ENCODE results near the gene GUCA2B.

GUCA2B gene

DNA sequence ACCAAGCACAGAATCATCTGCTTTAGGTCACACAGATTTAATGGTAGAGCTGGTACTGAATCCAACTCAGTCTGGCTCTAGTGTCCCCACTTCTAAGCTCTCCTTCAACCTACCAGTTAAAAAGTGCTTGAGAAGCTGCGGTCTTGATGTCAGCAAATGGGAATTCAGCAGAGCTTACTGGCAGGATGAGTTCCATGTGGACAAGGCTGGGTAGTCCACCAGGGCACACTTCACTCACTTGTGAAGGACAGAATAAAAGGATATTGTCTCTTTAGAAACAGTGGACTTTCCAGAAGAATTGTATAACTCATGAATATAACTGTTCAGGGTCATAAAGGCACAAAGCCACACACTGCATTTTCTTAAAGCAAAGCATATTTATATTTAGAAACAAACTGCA, 35.1 kb upstream of the GUCA2B start:
- H3K27me3 ChIP-seq: no peaks in the 10 kb centered on the region
- no peaks in the 10 kb centered on the region for H3K9me3 ChIP-seq
- no peaks in the 10 kb centered on the region for H3K36me3 ChIP-seq
- no peak overlapping the region for H3K4me3 ChIP-seq (ENCODE audit: low read depth, low read length)
- H3K4me1 ChIP-seq: no peaks in the 10 kb centered on the region
- TF ChIP-seq, protein P1, sequence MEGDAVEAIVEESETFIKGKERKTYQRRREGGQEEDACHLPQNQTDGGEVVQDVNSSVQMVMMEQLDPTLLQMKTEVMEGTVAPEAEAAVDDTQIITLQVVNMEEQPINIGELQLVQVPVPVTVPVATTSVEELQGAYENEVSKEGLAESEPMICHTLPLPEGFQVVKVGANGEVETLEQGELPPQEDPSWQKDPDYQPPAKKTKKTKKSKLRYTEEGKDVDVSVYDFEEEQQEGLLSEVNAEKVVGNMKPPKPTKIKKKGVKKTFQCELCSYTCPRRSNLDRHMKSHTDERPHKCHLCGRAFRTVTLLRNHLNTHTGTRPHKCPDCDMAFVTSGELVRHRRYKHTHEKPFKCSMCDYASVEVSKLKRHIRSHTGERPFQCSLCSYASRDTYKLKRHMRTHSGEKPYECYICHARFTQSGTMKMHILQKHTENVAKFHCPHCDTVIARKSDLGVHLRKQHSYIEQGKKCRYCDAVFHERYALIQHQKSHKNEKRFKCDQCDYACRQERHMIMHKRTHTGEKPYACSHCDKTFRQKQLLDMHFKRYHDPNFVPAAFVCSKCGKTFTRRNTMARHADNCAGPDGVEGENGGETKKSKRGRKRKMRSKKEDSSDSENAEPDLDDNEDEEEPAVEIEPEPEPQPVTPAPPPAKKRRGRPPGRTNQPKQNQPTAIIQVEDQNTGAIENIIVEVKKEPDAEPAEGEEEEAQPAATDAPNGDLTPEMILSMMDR (IDR thresholded peaks at IDR 0.05; ENCODE audit: low read depth, low read length): no peak
- no peak for DNase-seq

- TF ChIP-seq, protein P1 (IDR thresholded peaks at IDR 0.05; ENCODE audit: low read depth, low read length): no peak
- no peaks in the 10 kb centered on the region for H3K36me3 ChIP-seq
- H3K9me3 ChIP-seq: no peaks in the 10 kb centered on the region
- no peak for DNase-seq
- H3K4me3 ChIP-seq (ENCODE audit: low read depth, low read length): no peak overlapping the region
- no peaks in the 10 kb centered on the region for H3K4me1 ChIP-seq
- H3K27me3 ChIP-seq: no peaks in the 10 kb centered on the region
Measured at GRCh38 chr1:42122408-42122807, 30.8 kb upstream of the GUCA2B start.

DNA sequence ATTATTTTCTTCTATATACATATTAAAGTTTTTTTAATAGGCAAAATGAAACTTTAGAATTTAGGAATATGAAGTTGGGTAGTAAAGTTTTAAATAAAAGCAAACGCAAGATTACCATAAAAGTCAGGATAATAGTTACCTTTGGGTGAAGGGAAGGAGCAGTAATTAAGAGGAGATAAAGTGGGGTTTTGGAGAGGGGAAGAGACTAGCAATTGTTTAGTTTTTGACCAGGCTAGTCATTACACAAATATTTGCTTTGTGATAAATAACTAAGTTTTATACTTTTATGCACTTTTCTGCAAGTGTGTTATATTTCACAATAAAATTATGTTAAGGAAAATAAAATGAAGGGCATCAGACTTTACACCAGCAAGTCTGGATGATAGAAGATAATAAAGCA, 27.7 kb upstream of the GUCA2B start:
- H3K4me1 ChIP-seq: no peaks in the 10 kb centered on the region
- H3K36me3 ChIP-seq: no peaks in the 10 kb centered on the region
- no peaks in the 10 kb centered on the region for H3K27me3 ChIP-seq
- no peak overlapping the region for H3K4me3 ChIP-seq (ENCODE audit: low read depth, low read length)
- TF ChIP-seq, protein P1 (IDR thresholded peaks at IDR 0.05; ENCODE audit: low read depth, low read length): no peak
- no peaks in the 10 kb centered on the region for H3K9me3 ChIP-seq
- DNase-seq: no peak

- Histone ChIP-seq H3K4me1 (no peaks in the 10 kb centered on the region), H3K36me3 (no peaks in the 10 kb centered on the region), H3K4me3 (ENCODE audit: low read depth, low read length) (no peak overlapping the region), H3K9me3 (no peaks in the 10 kb centered on the region), H3K27me3 (no peaks in the 10 kb centered on the region)
- TF ChIP-seq, protein P1 (IDR thresholded peaks at IDR 0.05; ENCODE audit: low read depth, low read length): no peak
- no peak for DNase-seq
Measured at GRCh38 chr1:42127767-42128166, 25.4 kb upstream of the GUCA2B start.

- TF ChIP-seq, protein P1 (IDR thresholded peaks at IDR 0.05; ENCODE audit: low read depth, low read length): no peak
Measured at GRCh38 chr1:42128499-42128898, 24.7 kb upstream of the GUCA2B start.

GRCh38 chr1:42128964-42129363, 24.2 kb upstream of the GUCA2B start:
- Histone ChIP-seq H3K27me3 (no peaks in the 10 kb centered on the region), H3K4me3 (ENCODE audit: low read depth, low read length) (no peak overlapping the region), H3K9me3 (no peaks in the 10 kb centered on the region), H3K36me3 (no peaks in the 10 kb centered on the region), H3K4me1 (no peaks in the 10 kb centered on the region)
- DNase-seq: no peak
- TF ChIP-seq, protein P1 (IDR thresholded peaks at IDR 0.05; ENCODE audit: low read depth, low read length): no peak

More at GRCh38 chr1:42128499-42128898, 24.7 kb upstream of the GUCA2B start:
- Histone ChIP-seq H3K4me1 (no peaks in the 10 kb centered on the region), H3K9me3 (no peaks in the 10 kb centered on the region), H3K4me3 (ENCODE audit: low read depth, low read length) (no peak overlapping the region), H3K36me3 (no peaks in the 10 kb centered on the region), H3K27me3 (no peaks in the 10 kb centered on the region)
- DNase-seq: no peak

Measured in BE2C (cell line).